Keratinocyte (primary cell): ENCODE results near the gene SSTR3. TPM values are rescaled to one million over a fixed set of nuclear protein-coding genes. Genes with fewer than 3 reads are reported as not detected.
A peak's percentile ranks its signal among the peaks of the same experiment; 100 is the strongest.

Source experiments
- DNase-seq: peaks from one replicate; pipeline ENCODE4 v3.0.0-alpha.2; 2011; ENCODE audit warnings: low read depth, missing footprints, low spot score
- FAIRE-seq: peaks from 2 replicates; lab custom pipeline; 2011; peaks lifted over from hg19 to GRCh38; lab: Jason Lieb, UNC
- H2AFZ ChIP-seq: 2 replicates; pipeline ENCODE4 v1.6.0; 2012; ENCODE audit warnings: low read length, control low read depth, inconsistent platforms; ENCODE audit not compliant: control insufficient read depth
- H3K27ac ChIP-seq: 2 replicates; pipeline ENCODE4 v1.5.1; 2011; ENCODE audit warnings: low read length; ENCODE audit not compliant: control insufficient read depth, insufficient read depth
- H3K27me3 ChIP-seq: 3 replicates; pipeline ENCODE4 v1.6.0; 2011; ENCODE audit warnings: low read length; ENCODE audit not compliant: control insufficient read depth, insufficient read depth; ENCODE audit errors: extremely low read depth
- H3K36me3 ChIP-seq, 2 experiments: 2 replicates in 1 of 2; 3 replicates in 1 of 2; pipeline ENCODE4 v1.5.1; 2011; ENCODE audit warnings: low read length in 2 of 2, mild to moderate bottlenecking in 1 of 2; ENCODE audit not compliant: control insufficient read depth in 2 of 2, insufficient read depth in 2 of 2; ENCODE audit errors: extremely low read depth in 1 of 2
- H3K4me1 ChIP-seq: 3 replicates; pipeline ENCODE4 v1.5.1; 2011; ENCODE audit warnings: low read length; ENCODE audit not compliant: control insufficient read depth, insufficient read depth; ENCODE audit errors: extremely low read depth
- H3K4me2 ChIP-seq: 3 replicates; pipeline ENCODE4 v1.6.0; 2011; ENCODE audit warnings: low read depth, low read length; ENCODE audit not compliant: control insufficient read depth, insufficient read depth; ENCODE audit errors: extremely low read depth
- H3K4me3 ChIP-seq, 3 experiments: fragments of 200-600 bp in 1 of 3; sonication (generic) in 1 of 3; 2 replicates in 2 of 3; 3 replicates in 1 of 3; pipeline ENCODE4 v1.5.1; 2011 to 2016; ENCODE audit warnings: low read length in 3 of 3, mild to moderate bottlenecking in 3 of 3, control low read depth in 2 of 3, inconsistent platforms in 1 of 3, low read depth in 1 of 3, mixed read lengths in 1 of 3, mixed run types in 1 of 3, moderate library complexity in 1 of 3; ENCODE audit not compliant: control insufficient read depth in 2 of 3, insufficient read depth in 2 of 3; ENCODE audit errors: extremely low read depth in 1 of 3
- H3K79me2 ChIP-seq: 2 replicates; pipeline ENCODE4 v1.6.0; 2012; ENCODE audit warnings: low read length; ENCODE audit not compliant: control insufficient read depth, insufficient read depth
- H3K9ac ChIP-seq: 3 replicates; pipeline ENCODE4 v1.6.0; 2011; ENCODE audit warnings: low read length; ENCODE audit not compliant: control insufficient read depth, insufficient read depth; ENCODE audit errors: extremely low read depth
- H3K9me1 ChIP-seq: 3 replicates; pipeline ENCODE4 v1.6.0; 2011; ENCODE audit warnings: low read length; ENCODE audit not compliant: control insufficient read depth, insufficient read depth; ENCODE audit errors: extremely low read depth
- H3K9me3 ChIP-seq: 2 replicates; pipeline ENCODE4 v1.5.1; 2012; ENCODE audit warnings: low read depth, low read length; ENCODE audit not compliant: control insufficient read depth
- H4K20me1 ChIP-seq: 3 replicates; pipeline ENCODE4 v1.6.0; 2011; ENCODE audit warnings: low read length; ENCODE audit not compliant: control insufficient read depth, insufficient read depth; ENCODE audit errors: extremely low read depth
- EZH2 ChIP-seq: IDR thresholded peaks from one replicate; pipeline ENCODE4 v1.6.1; 2012; ENCODE audit warnings: inconsistent platforms, mild to moderate bottlenecking, low read length, moderate library complexity
- dilution Hi-C: fragments of 300-500 bp; cut with MboI; formaldehyde crosslinking; loops from one replicate; pipeline ENCODE4 v1.7.0; 2020; ENCODE audit warnings: low sequenced_read_pairs; ENCODE audit not compliant: extremely low pct_ligation_motif_present
- polyA plus RNA-seq, 5 experiments: library from polyadenylated mRNA; depleted of rRNA in 3 of 5; stranded (reverse) in 3 of 5; stranded (forward) in 1 of 5; unstranded in 1 of 5; fragments of >200 nt; gene quantifications; 1 replicate in 1 of 5; 2 replicates in 3 of 5; 3 replicates in 1 of 5; pipeline versions ENCODE4 v1.2.1 to v1.2.3, GENCODE V29; 2011 to 2012; ENCODE audit warnings: missing spikeins in 2 of 5, low read depth in 1 of 5, low replicate concordance in 1 of 5
- TF ChIP-seq, protein P1 (sequence below), 3 experiments: IDR thresholded peaks in 1 of 3; conservative IDR thresholded peaks in 1 of 3; optimal IDR thresholded peaks in 1 of 3; 2 replicates in 2 of 3; 3 replicates in 1 of 3; pipeline versions ENCODE3 to v1.5.1; 2011; ENCODE audit warnings: low read length in 3 of 3, mild to moderate bottlenecking in 3 of 3, moderate library complexity in 2 of 3, control low read depth in 1 of 3, inconsistent platforms in 1 of 3; ENCODE audit not compliant: insufficient read depth in 2 of 3; ENCODE audit errors: extremely low read depth in 1 of 3

Gene SSTR3
- polyA plus RNA-seq, 1 donor (not counting 4 experiments of a cell fraction or from before 2014, with no cell fraction given) = not detected

GRCh38 chr22:37254867-37255233 is 42.6 kb upstream of the SSTR3 start:
- no peaks in the 10 kb centered on the region for H3K36me3 ChIP-seq
- no peaks in the 10 kb centered on the region for H4K20me1 ChIP-seq
- DNase-seq (peak; percentile 72), FAIRE-seq (peak; percentile 53)
- H3K9me1 ChIP-seq = no peaks in the 10 kb centered on the region
- no peaks in the 10 kb centered on the region for H3K9me3 ChIP-seq
- dilution Hi-C loops = no loop called here
- no peaks in the 10 kb centered on the region for H3K27me3 ChIP-seq
- H3K79me2 ChIP-seq = no peaks in the 10 kb centered on the region
- H3K9ac ChIP-seq = peak overlapping the region; percentile 68
- peaks cover 51% of the 10 kb centered on the region for H3K4me1 ChIP-seq
- peak overlapping the region; percentile 97 for H3K27ac ChIP-seq
- TF ChIP-seq, protein P1, sequence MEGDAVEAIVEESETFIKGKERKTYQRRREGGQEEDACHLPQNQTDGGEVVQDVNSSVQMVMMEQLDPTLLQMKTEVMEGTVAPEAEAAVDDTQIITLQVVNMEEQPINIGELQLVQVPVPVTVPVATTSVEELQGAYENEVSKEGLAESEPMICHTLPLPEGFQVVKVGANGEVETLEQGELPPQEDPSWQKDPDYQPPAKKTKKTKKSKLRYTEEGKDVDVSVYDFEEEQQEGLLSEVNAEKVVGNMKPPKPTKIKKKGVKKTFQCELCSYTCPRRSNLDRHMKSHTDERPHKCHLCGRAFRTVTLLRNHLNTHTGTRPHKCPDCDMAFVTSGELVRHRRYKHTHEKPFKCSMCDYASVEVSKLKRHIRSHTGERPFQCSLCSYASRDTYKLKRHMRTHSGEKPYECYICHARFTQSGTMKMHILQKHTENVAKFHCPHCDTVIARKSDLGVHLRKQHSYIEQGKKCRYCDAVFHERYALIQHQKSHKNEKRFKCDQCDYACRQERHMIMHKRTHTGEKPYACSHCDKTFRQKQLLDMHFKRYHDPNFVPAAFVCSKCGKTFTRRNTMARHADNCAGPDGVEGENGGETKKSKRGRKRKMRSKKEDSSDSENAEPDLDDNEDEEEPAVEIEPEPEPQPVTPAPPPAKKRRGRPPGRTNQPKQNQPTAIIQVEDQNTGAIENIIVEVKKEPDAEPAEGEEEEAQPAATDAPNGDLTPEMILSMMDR (optimal IDR thresholded peaks at IDR 0.05 in 1 of 3, IDR thresholded peaks at IDR 0.05 in 1 of 3, conservative IDR thresholded peaks at IDR 0.05 in 1 of 3; ENCODE audit: extremely low read depth in 1 of 3, insufficient read depth in 2 of 3, low read length in 3 of 3) = no peak
- no peak for TF ChIP-seq EZH2
- H3K4me3 ChIP-seq = peak overlapping the region in 2 of 3 experiments; percentile 36 to 39
- no peak overlapping the region for H2AFZ ChIP-seq
- peak overlapping the region; percentile 83 for H3K4me2 ChIP-seq

DNA sequence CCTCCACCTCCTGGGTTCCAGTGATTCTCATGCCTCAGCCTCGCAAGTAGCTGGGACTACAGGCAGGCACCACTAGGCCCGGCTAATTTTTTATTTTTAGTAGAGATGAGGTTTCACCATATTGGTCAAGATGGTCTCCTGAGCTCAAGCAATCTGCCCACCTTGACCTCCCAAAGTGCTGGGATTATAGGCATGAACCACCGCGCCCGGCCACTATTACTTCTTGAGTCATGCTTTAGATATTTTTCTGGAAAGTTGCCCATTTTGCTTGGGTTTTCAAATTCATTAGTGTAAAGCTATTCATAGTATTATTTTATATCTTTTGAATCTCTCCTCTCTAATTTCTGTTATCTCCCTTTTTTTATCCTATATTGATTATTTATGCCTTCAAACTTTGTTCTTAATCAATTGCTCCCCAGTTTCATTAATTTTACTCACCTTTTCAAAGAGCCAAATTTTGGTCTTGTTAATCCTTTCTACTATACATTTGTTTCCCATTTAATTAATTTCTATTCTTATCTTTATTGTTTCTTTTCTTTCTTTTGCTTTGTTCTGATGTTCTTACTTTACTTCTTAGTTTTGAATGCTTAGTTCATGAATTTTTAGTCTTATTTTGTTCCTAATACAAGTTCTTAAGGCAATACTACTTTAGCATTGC is 42.1 kb upstream of the SSTR3 start:
- Histone ChIP-seq H4K20me1 (no peaks in the 10 kb centered on the region), H2AFZ (peak overlapping the region; percentile 38), H3K36me3 (no peaks in the 10 kb centered on the region), H3K27me3 (no peaks in the 10 kb centered on the region), H3K79me2 (no peaks in the 10 kb centered on the region), H3K9me3 (no peaks in the 10 kb centered on the region), H3K4me1 (peaks cover 47% of the 10 kb centered on the region), H3K27ac (peak overlapping the region; percentile 97), H3K9ac (peak overlapping the region; percentile 68), H3K9me1 (no peaks in the 10 kb centered on the region), H3K4me3 (peak overlapping the region in 2 of 3 experiments; percentile 26 to 39), H3K4me2 (peak overlapping the region; percentile 83)
- TF ChIP-seq EZH2 = no peak
- TF ChIP-seq, protein P1 (optimal IDR thresholded peaks at IDR 0.05 in 1 of 3, IDR thresholded peaks at IDR 0.05 in 1 of 3, conservative IDR thresholded peaks at IDR 0.05 in 1 of 3; ENCODE audit: extremely low read depth in 1 of 3, insufficient read depth in 2 of 3, low read length in 3 of 3) = no peak
- FAIRE-seq (no peak), DNase-seq (peak; percentile 52)
- dilution Hi-C loops = no loop called here
